K562 (cell line): ENCODE measurements around the gene LIMD2. TPM values are rescaled to one million over a fixed set of nuclear protein-coding genes. Genes with fewer than 3 reads are reported as not detected.

Experiments
- ATF1 ChIP-seq, 2 experiments: fragments of 450-650 bp in 1 of 2; IDR thresholded peaks; 2 replicates each; pipeline ENCODE4 v1.6.1; 2016; ENCODE audit warnings: missing compliant biosample characterization in 1 of 2, missing genetic modification characterization in 1 of 2
- CBFA2T3 ChIP-seq: fragments of 450-650 bp; IDR thresholded peaks from 2 replicates; pipeline ENCODE4 v1.6.1; 2017
- CBX5 ChIP-seq: IDR thresholded peaks from 2 replicates; pipeline ENCODE4 v1.6.1; 2014; ENCODE audit warnings: low read depth, borderline replicate concordance
- EP400 ChIP-seq: fragments of 450-650 bp; IDR thresholded peaks from 2 replicates; pipeline ENCODE4 v1.6.1; 2017; ENCODE audit warnings: antibody characterized with exemption, mild to moderate bottlenecking, moderate library complexity
- ILF3 ChIP-seq: fragments of 450-650 bp; IDR thresholded peaks from 2 replicates; pipeline ENCODE4 v1.6.1; 2018; ENCODE audit warnings: antibody characterized with exemption, mild to moderate bottlenecking, moderate library complexity, borderline replicate concordance
- NFIX ChIP-seq: fragments of 250-450 bp; sonication (Bioruptor Pico); IDR thresholded peaks from 2 replicates; pipeline ENCODE4 v1.4.0; 2020; ENCODE audit warnings: low read depth, mild to moderate bottlenecking, moderate library complexity
- ZNF174 ChIP-seq: fragments of 250-450 bp; sonication (Bioruptor Pico); IDR thresholded peaks from 2 replicates; pipeline ENCODE4 v1.4.0; 2020; ENCODE audit warnings: mild to moderate bottlenecking
- ZNF175 ChIP-seq: fragments of 200-800 bp; sonication (Bioruptor generic); IDR thresholded peaks from 2 replicates; pipeline ENCODE4 v1.6.1; 2016; ENCODE audit warnings: low read depth, mild to moderate bottlenecking, missing genetic modification characterization, missing compliant biosample characterization
- ZNF41 ChIP-seq: fragments of 250-450 bp; sonication (Bioruptor Pico); conservative IDR thresholded peaks from 2 replicates; pipeline ENCODE4 v1.4.0; 2020; ENCODE audit warnings: mild to moderate bottlenecking
- ZNF586 ChIP-seq: fragments of 450-650 bp; formaldehyde crosslinking; conservative IDR thresholded peaks from 2 replicates; pipeline ENCODE4 v1.4.0; 2020; ENCODE audit warnings: mild to moderate bottlenecking, moderate library complexity
- polyA plus RNA-seq, 8 experiments: library from polyadenylated mRNA; depleted of rRNA in 4 of 8; stranded (reverse) in 5 of 8; unstranded in 3 of 8; fragments of >200 nt; fragmentation: Nextera tagmentation in 2 of 8; fragmentation: Illumina TruSeq in 1 of 8; extraction: Ambion mirVana in 2 of 8; extraction: Trizol in 1 of 8; gene quantifications; 2 replicates each; pipeline versions ENCODE4 v1.2.1 to v1.2.3, GENCODE V29; 2011 to 2014; ENCODE audit warnings: inconsistent platforms in 1 of 8, missing spikeins in 1 of 8
- total RNA-seq, 7 experiments: library from RNA; depleted of rRNA in 6 of 7; stranded (reverse); fragments of >200 nt in 6 of 7; fragmentation: Illumina TruSeq in 2 of 7; extraction: Trizol in 2 of 7; gene quantifications; 2 replicates each; pipeline versions ENCODE4 v1.2.1 to v1.2.3, GENCODE V29; 2011 to 2021; ENCODE audit warnings: low replicate concordance in 1 of 7
- TF ChIP-seq, protein P1 (sequence below), 2 experiments: fragments of 250-450 bp in 1 of 2; fragments of 450-650 bp in 1 of 2; sonication (Bioruptor Pico) in 1 of 2; IDR thresholded peaks; 2 replicates each; pipeline versions ENCODE4 v1.6.1 to v1.8.0; 2016 to 2021; ENCODE audit warnings: mild to moderate bottlenecking in 2 of 2, moderate library complexity in 2 of 2, missing compliant biosample characterization in 1 of 2, missing genetic modification characterization in 1 of 2
- TF ChIP-seq, protein P2 (sequence below): IDR thresholded peaks from 2 replicates; pipeline ENCODE4 v1.6.1; 2012; ENCODE audit warnings: low read depth, low read length, improper control_type of control experiment, borderline replicate concordance
- TF ChIP-seq, protein P3 (sequence below): sonication (generic); formaldehyde crosslinking; IDR thresholded peaks from 2 replicates; pipeline ENCODE4 v1.8.0; 2022; ENCODE audit warnings: missing genetic modification reagents, mild to moderate bottlenecking, borderline replicate concordance
- TF ChIP-seq, protein P4 (sequence below): sonication (generic); formaldehyde crosslinking; IDR thresholded peaks from 2 replicates; pipeline ENCODE4 v1.8.1; 2023; ENCODE audit warnings: mild to moderate bottlenecking, missing genetic modification reagents
- TF ChIP-seq, protein P5 (sequence below): IDR thresholded peaks from 3 replicates; pipeline ENCODE4 v1.6.1; 2011; ENCODE audit warnings: borderline replicate concordance, mild to moderate bottlenecking, moderate library complexity; ENCODE audit not compliant: insufficient read length; ENCODE audit errors: extremely low read depth

The LIMD2 gene
- total and polyA plus RNA-seq, 9 of the 15 experiments (the other 6 are each of a cell fraction or from before 2014, with no cell fraction given), result 0.07 to 11.2 (median 2.8) TPM

DNA sequence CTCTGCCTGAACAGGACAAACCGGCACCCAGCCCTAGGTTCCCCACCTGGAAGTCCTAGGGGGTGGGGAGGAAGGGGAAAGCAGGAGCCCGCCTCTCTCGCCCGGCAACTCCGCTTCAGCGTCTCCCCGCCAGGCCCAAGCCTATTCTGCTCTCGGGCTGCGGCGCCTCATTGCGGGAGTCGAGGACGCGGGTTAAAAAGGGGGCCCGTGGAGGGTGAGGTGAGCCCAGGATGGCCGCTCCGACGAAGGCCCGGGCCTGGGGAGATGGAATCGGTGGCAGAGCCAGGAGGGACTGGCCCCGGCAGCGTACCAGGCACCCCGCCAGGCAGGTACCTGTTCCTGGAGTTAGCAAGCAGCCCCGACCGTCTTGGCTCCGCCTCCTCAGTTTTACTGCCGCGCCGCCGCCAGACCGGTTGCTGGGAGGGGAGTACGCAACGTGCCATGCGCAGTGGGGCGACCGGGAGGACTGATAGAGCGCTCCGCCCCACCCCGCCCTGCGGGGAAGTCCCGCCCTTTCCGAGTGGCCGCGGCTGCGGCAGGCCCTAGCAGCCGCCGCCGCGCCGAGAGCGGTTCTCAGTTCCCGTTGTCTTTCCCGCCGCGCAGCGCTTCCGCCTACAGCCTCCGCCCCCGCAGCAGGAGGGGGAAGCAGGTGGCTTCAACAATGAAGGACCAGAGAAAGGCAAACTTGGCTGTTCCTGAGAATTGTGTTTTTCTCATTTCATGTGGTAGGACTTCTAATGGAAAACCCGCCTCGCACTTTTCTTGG lies 41.7 kb upstream of the LIMD2 start, which contains the start of gene STRADA (continued):
- peak; percentile 74 for TF ChIP-seq EP400
- no peak for TF ChIP-seq CBFA2T3
- TF ChIP-seq ZNF175 (CRISPR knock-in tag), result no peak; the same call in 1 of the 2 replicates
- TF ChIP-seq, protein P1, sequence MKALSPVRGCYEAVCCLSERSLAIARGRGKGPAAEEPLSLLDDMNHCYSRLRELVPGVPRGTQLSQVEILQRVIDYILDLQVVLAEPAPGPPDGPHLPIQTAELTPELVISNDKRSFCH (CRISPR knock-in tag; IDR thresholded peaks at IDR 0.05), result no peak
- TF ChIP-seq, protein P1 (tag; IDR thresholded peaks at IDR 0.05), result no peak
- peak; percentile 39; the same call in 1 of the 2 replicates for TF ChIP-seq CBX5
- no peak for TF ChIP-seq NFIX (CRISPR knock-in tag)
- TF ChIP-seq ZNF586 (CRISPR knock-in tag), result no peak
- 0 out of 2 replicates have a peak, but pooled peaks have one; percentile 23 for TF ChIP-seq ILF3
- TF ChIP-seq, protein P2, sequence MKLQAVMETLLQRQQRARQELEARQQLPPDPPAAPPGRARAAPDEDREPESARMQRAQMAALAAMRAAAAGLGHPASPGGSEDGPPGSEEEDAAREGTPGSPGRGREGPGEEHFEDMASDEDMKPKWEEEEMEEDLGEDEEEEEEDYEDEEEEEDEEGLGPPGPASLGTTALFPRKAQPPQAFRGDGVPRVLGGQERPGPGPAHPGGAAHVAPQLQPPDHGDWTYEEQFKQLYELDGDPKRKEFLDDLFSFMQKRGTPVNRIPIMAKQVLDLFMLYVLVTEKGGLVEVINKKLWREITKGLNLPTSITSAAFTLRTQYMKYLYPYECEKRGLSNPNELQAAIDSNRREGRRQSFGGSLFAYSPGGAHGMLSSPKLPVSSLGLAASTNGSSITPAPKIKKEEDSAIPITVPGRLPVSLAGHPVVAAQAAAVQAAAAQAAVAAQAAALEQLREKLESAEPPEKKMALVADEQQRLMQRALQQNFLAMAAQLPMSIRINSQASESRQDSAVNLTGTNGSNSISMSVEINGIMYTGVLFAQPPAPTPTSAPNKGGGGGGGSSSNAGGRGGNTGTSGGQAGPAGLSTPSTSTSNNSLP, result no peak
- TF ChIP-seq, protein P3, sequence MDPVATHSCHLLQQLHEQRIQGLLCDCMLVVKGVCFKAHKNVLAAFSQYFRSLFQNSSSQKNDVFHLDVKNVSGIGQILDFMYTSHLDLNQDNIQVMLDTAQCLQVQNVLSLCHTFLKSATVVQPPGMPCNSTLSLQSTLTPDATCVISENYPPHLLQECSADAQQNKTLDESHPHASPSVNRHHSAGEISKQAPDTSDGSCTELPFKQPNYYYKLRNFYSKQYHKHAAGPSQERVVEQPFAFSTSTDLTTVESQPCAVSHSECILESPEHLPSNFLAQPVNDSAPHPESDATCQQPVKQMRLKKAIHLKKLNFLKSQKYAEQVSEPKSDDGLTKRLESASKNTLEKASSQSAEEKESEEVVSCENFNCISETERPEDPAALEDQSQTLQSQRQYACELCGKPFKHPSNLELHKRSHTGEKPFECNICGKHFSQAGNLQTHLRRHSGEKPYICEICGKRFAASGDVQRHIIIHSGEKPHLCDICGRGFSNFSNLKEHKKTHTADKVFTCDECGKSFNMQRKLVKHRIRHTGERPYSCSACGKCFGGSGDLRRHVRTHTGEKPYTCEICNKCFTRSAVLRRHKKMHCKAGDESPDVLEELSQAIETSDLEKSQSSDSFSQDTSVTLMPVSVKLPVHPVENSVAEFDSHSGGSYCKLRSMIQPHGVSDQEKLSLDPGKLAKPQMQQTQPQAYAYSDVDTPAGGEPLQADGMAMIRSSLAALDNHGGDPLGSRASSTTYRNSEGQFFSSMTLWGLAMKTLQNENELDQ, result no peak
- TF ChIP-seq, protein P4, sequence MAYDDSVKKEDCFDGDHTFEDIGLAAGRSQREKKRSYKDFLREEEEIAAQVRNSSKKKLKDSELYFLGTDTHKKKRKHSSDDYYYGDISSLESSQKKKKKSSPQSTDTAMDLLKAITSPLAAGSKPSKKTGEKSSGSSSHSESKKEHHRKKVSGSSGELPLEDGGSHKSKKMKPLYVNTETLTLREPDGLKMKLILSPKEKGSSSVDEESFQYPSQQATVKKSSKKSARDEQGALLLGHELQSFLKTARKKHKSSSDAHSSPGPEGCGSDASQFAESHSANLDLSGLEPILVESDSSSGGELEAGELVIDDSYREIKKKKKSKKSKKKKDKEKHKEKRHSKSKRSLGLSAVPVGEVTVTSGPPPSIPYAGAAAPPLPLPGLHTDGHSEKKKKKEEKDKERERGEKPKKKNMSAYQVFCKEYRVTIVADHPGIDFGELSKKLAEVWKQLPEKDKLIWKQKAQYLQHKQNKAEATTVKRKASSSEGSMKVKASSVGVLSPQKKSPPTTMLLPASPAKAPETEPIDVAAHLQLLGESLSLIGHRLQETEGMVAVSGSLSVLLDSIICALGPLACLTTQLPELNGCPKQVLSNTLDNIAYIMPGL (CRISPR knock-in tag), result peak; percentile 56; the same call in 1 of the 2 replicates
- TF ChIP-seq ZNF41 (CRISPR knock-in tag), result no peak
- TF ChIP-seq ATF1 (CRISPR knock-in tag; IDR thresholded peaks at IDR 0.05), result no peak
- peak; percentile 45; the same call in 1 of the 2 replicates for TF ChIP-seq ATF1 (tag; IDR thresholded peaks at IDR 0.05)
- no peak for TF ChIP-seq ZNF174 (CRISPR knock-in tag)
- TF ChIP-seq, protein P5, sequence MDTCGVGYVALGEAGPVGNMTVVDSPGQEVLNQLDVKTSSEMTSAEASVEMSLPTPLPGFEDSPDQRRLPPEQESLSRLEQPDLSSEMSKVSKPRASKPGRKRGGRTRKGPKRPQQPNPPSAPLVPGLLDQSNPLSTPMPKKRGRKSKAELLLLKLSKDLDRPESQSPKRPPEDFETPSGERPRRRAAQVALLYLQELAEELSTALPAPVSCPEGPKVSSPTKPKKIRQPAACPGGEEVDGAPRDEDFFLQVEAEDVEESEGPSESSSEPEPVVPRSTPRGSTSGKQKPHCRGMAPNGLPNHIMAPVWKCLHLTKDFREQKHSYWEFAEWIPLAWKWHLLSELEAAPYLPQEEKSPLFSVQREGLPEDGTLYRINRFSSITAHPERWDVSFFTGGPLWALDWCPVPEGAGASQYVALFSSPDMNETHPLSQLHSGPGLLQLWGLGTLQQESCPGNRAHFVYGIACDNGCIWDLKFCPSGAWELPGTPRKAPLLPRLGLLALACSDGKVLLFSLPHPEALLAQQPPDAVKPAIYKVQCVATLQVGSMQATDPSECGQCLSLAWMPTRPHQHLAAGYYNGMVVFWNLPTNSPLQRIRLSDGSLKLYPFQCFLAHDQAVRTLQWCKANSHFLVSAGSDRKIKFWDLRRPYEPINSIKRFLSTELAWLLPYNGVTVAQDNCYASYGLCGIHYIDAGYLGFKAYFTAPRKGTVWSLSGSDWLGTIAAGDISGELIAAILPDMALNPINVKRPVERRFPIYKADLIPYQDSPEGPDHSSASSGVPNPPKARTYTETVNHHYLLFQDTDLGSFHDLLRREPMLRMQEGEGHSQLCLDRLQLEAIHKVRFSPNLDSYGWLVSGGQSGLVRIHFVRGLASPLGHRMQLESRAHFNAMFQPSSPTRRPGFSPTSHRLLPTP, result no peak
